Measurements from ENCODE around the gene GATA6.
A peak's percentile ranks its signal among the peaks of the same experiment; 100 is the strongest.

The GATA6 gene

DNA sequence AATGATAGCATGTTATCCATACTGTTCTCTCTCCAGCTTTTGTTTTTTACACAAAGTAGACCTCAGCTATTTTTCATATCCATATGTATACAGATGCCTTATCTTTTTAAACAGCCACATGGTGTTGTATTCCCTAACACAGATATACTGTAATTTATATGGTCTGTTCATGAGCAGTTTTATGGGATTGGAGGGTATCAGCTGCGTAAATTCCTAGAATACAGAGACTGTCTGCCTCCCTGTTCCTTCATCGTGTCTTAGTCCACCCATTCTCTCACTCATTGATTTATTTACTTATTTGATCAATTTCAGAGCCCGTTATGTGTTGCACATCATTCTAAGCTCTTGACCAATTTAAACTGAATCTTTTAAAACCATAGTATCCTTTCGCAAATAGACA, 80.6 kb downstream of the GATA6 start:
- H4K20me1 ChIP-seq = no peaks in the 10 kb centered on the region
- H3K4me3 ChIP-seq = no peak overlapping the region
- H3K4me1 ChIP-seq = peaks cover 0 to 17% (median 11%) of the 10 kb centered on the region in 10 experiments; a peak in 13 of 20 replicates
- no peak overlapping the region for H3K4me2 ChIP-seq
- H3K27me3 ChIP-seq = no peaks in the 10 kb centered on the region
- no peak overlapping the region for H3K27ac ChIP-seq
- H3K9ac ChIP-seq = no peak overlapping the region
- no peaks in the 10 kb centered on the region for H3K36me3 ChIP-seq
- TF ChIP-seq Cebpa-rat (IDR thresholded peaks at IDR 0.05) = no peak
- no peaks in the 10 kb centered on the region for H3K9me3 ChIP-seq (replicated peaks in 1 of 11)

- Histone ChIP-seq H3K36me3 (no peaks in the 10 kb centered on the region), H3K9ac (no peak overlapping the region), H3K4me1 (peaks cover 0 to 17% (median 11%) of the 10 kb centered on the region in 10 experiments; a peak in 13 of 20 replicates), H4K20me1 (no peaks in the 10 kb centered on the region), H3K4me2 (peak overlapping the region in 3 of 11 experiments; percentile 2 to 45 (median 13); a peak in 3 of 22 replicates), H3K9me3 (replicated peaks in 1 of 11) (no peaks in the 10 kb centered on the region), H3K4me3 (no peak overlapping the region), H3K27me3 (no peaks in the 10 kb centered on the region), H3K27ac (no peak overlapping the region)
- no peak for TF ChIP-seq Cebpa-rat (IDR thresholded peaks at IDR 0.05)
These were observed 81.2 kb downstream of the GATA6 start for GRCh38 chr18:22250591-22250996.

Measured in BLaER1 treated with 17β-estradiol and CSF1 and Interleukin-3, amounts not matched to agents 10 nM and 100 nM (cell line).